Measurements from ENCODE around the gene SV2A. TPM values are rescaled to one million over a fixed set of nuclear protein-coding genes. Genes with fewer than 3 reads are reported as not detected.

The SV2A gene
- total RNA-seq, 1 donor from 2014 or later: 0.07 TPM

- peaks cover 4% of the 10 kb centered on the region for H3K9me3 Mint-ChIP-seq
- no peak overlapping the region for H3K4me3 Mint-ChIP-seq
- peaks cover 19% of the 10 kb centered on the region for H3K4me1 Mint-ChIP-seq
- H3K27me3 Mint-ChIP-seq: peaks cover 2% of the 10 kb centered on the region
- POLR2A ChIA-PET: no interaction called here
- ATAC-seq (ENCODE audit: low read depth): no peak
- H3K36me3 Mint-ChIP-seq (ENCODE audit: low read depth): peaks cover 1% of the 10 kb centered on the region
- CTCF ChIA-PET: no interaction called here
- TF ChIP-seq CTCF (IDR thresholded peaks at IDR 0.05): no peak
- DNase-seq: no peak
- H3K27ac Mint-ChIP-seq: no peak overlapping the region
- intact Hi-C loops (cut with micrococcal nuclease): no loop called here
Measured at GRCh38 chr1:149903836-149904491, 13.7 kb downstream of the SV2A start.

GRCh38 chr1:149899460-149900284 lies 18.0 kb downstream of the SV2A start, which contains the start of gene BOLA1:
BOLA1 (plus strand) TSS chr1:149899568; CDS start chr1:149900060, 492 bp downstream.
- peak within 1 kb of the TSS; percentile 92 for H3K4me3 Mint-ChIP-seq
- H3K27ac Mint-ChIP-seq: peak within 1 kb of the TSS; percentile 86
- TF ChIP-seq CTCF (IDR thresholded peaks at IDR 0.05): no peak
- ATAC-seq (ENCODE audit: low read depth) (peak; percentile 99), DNase-seq (peak; percentile 69)
- peaks cover 20% of the 10 kb centered on the region for H3K4me1 Mint-ChIP-seq
- no peaks in the 10 kb centered on the region for H3K27me3 Mint-ChIP-seq
- peaks cover 4% of the 10 kb centered on the region for H3K9me3 Mint-ChIP-seq
- POLR2A ChIA-PET: interaction anchor here (0.7 to 2.7 kb wide), 4 partner anchors 13 to 287 kb away, joined by 3 to 65 read pairs (median 8); partner anchors contain the start of genes PLEKHO1 and SF3B4
- H3K36me3 Mint-ChIP-seq (ENCODE audit: low read depth): peaks cover 1% of the 10 kb centered on the region
- CTCF ChIA-PET: interaction anchor here (1.5 kb wide), 1 partner anchor 12 kb away, joined by 3 read pairs; a partner anchor contains a TSS
- intact Hi-C loops (cut with micrococcal nuclease): loop anchor here (1.0 to 10.0 kb wide), 3 partner anchors 11 to 265 kb away; partner anchors contain the start of gene SF3B4

- ChIA-PET CTCF (no interaction called here), POLR2A (interaction anchor here (0.6 to 1.8 kb wide), 2 partner anchors 8 to 339 kb away, joined by 3 to 6 read pairs; partner anchors contain the start of gene ANP32E)
- DNase-seq (no peak), ATAC-seq (ENCODE audit: low read depth) (no peak)
- peaks cover 4% of the 10 kb centered on the region for H3K9me3 Mint-ChIP-seq
- peaks cover 1% of the 10 kb centered on the region for H3K36me3 Mint-ChIP-seq (ENCODE audit: low read depth)
- no peak for TF ChIP-seq CTCF (IDR thresholded peaks at IDR 0.05)
- intact Hi-C loops (cut with micrococcal nuclease): loop anchor here (10.0 kb wide), 1 partner anchor 268 kb away; no protein-coding TSS in a partner anchor
- no peak overlapping the region for H3K27ac Mint-ChIP-seq
- peaks cover 20% of the 10 kb centered on the region for H3K4me1 Mint-ChIP-seq
- no peaks in the 10 kb centered on the region for H3K27me3 Mint-ChIP-seq
- H3K4me3 Mint-ChIP-seq: no peak overlapping the region
Measured at GRCh38 chr1:149896575-149896974, 21.1 kb downstream of the SV2A start.

- no peak overlapping the region for H3K4me3 Mint-ChIP-seq
- H3K4me1 Mint-ChIP-seq: no peaks in the 10 kb centered on the region
- no peak for TF ChIP-seq CTCF (IDR thresholded peaks at IDR 0.05)
- no peaks in the 10 kb centered on the region for H3K9me3 Mint-ChIP-seq
- ChIA-PET POLR2A (interaction anchor here (0.5 to 7.3 kb wide), 16 partner anchors 8 to 476 kb away, joined by 3 to 311 read pairs (median 16); partner anchors contain the start of genes BOLA1, RPRD2, SF3B4 and VPS45), CTCF (interaction anchor here (0.6 to 1.3 kb wide), 2 partner anchors 280 to 298 kb away, joined by 3 read pairs; no protein-coding TSS in a partner anchor)
- intact Hi-C loops (cut with micrococcal nuclease): loop anchor here (1.0 kb wide), 6 partner anchors 10 to 345 kb away; partner anchors contain the start of genes BOLA1 and SF3B4
- ATAC-seq (ENCODE audit: low read depth) (no peak), DNase-seq (no peak)
- no peak overlapping the region for H3K27ac Mint-ChIP-seq
- H3K27me3 Mint-ChIP-seq: no peaks in the 10 kb centered on the region
- peaks cover 2% of the 10 kb centered on the region for H3K36me3 Mint-ChIP-seq (ENCODE audit: low read depth)
Measured at GRCh38 chr1:149888999-149889289, 28.7 kb downstream of the SV2A start.

Data from activated B cell treated with CpG ODN at 0.5 μM for 24 hours (primary cell).